CD8-positive, alpha-beta memory T cell (primary cell): ENCODE data around the gene SMYD3. TPM values are rescaled to one million over a fixed set of nuclear protein-coding genes. Genes with fewer than 3 reads are reported as not detected.

Experiments
- CTCF ChIA-PET: fragments of 350-600 bp; sonication (Branson Sonifier 250); formaldehyde crosslinking; loops from one replicate; lab custom pipeline; 2021; ENCODE audit warnings: antibody characterized with exemption; lab: Charles Lee
- POLR2A ChIA-PET: fragments of 350-600 bp; sonication (Branson Sonifier 250); formaldehyde crosslinking; loops from one replicate; lab custom pipeline; 2021; ENCODE audit warnings: antibody characterized with exemption; lab: Charles Lee
- DNase-seq, 5 donors: peaks; one replicate each; pipeline versions ENCODE4 v3.0.0 to v3.0.0-alpha.2; 2020 to 2022; ENCODE audit warnings: mixed read lengths in 1 of 5
- H3K27ac ChIP-seq: one replicate; pipeline ENCODE4 v1.7.0; 2013; ENCODE audit warnings: low read depth, mild to moderate bottlenecking, low read length, moderate library complexity
- H3K27me3 ChIP-seq: 2 replicates; pipeline ENCODE4 v1.7.0; 2013; ENCODE audit warnings: low read length, mild to moderate bottlenecking; ENCODE audit not compliant: insufficient read depth, poor library complexity, severe bottlenecking
- H3K36me3 ChIP-seq: 2 replicates; pipeline ENCODE4 v1.7.0; 2013; ENCODE audit warnings: mild to moderate bottlenecking, low read length, moderate library complexity; ENCODE audit not compliant: insufficient read depth
- H3K4me1 ChIP-seq: 2 replicates; pipeline ENCODE4 v1.7.0; 2013; ENCODE audit warnings: mild to moderate bottlenecking, low read length, moderate library complexity; ENCODE audit not compliant: insufficient read depth
- H3K4me3 ChIP-seq: 2 replicates; pipeline ENCODE4 v1.7.0; 2013; ENCODE audit warnings: mild to moderate bottlenecking, low read length
- H3K9me3 ChIP-seq: 2 replicates; pipeline ENCODE4 v1.7.0; 2013; ENCODE audit warnings: mild to moderate bottlenecking, low read length
- H3K27ac Mint-ChIP-seq, 8 donors: one replicate each; pipeline ENCODE4 v1.8.0; 2020 to 2021; ENCODE audit warnings: mixed read lengths in 8 of 8, mild to moderate bottlenecking in 6 of 8, inconsistent platforms in 3 of 8, moderate library complexity in 3 of 8
- H3K27me3 Mint-ChIP-seq, 2 donors: one replicate each; pipeline ENCODE4 v1.8.0; 2020 to 2021; ENCODE audit warnings: mixed read lengths in 2 of 2, mild to moderate bottlenecking in 1 of 2, moderate library complexity in 1 of 2
- H3K36me3 Mint-ChIP-seq, 3 donors: one replicate each; pipeline ENCODE4 v1.8.0; 2020 to 2021; ENCODE audit warnings: mixed read lengths in 3 of 3, inconsistent platforms in 1 of 3, mild to moderate bottlenecking in 1 of 3
- H3K4me1 Mint-ChIP-seq, 3 donors: one replicate each; pipeline ENCODE4 v1.8.0; 2020 to 2021; ENCODE audit warnings: mixed read lengths in 3 of 3, inconsistent platforms in 1 of 3, mild to moderate bottlenecking in 1 of 3
- H3K4me3 Mint-ChIP-seq, 7 donors: one replicate each; pipeline ENCODE4 v1.8.0; 2020 to 2021; ENCODE audit warnings: mixed read lengths in 7 of 7, mild to moderate bottlenecking in 6 of 7, moderate library complexity in 4 of 7, inconsistent platforms in 2 of 7
- H3K9me3 Mint-ChIP-seq, 5 donors: one replicate each; pipeline ENCODE4 v1.8.0; 2020 to 2022; ENCODE audit warnings: mixed read lengths in 5 of 5, mild to moderate bottlenecking in 3 of 5, moderate library complexity in 2 of 5, inconsistent platforms in 1 of 5
- polyA plus RNA-seq: library from polyadenylated mRNA; unstranded; fragments of 300-500 nt; fragmentation: Illumina TruSeq; gene quantifications from one replicate; pipeline ENCODE4 v1.2.3, GENCODE V29; 2021
- total RNA-seq, 2 experiments: library from RNA; stranded (reverse); gene quantifications; one replicate each; pipeline ENCODE4 v1.2.3, GENCODE V29; 2021

The SMYD3 gene
- total and polyA plus RNA-seq, 3 experiments from 2014 or later: 12.4 to 31.7 (median 14.5) TPM

- POLR2A ChIA-PET: no interaction called here
- DNase-seq: no peak
Measured at GRCh38 chr1:245921417-245921816, 585.7 kb downstream of the SMYD3 start.

GRCh38 chr1:245917403-245917802 lies 589.7 kb downstream of the SMYD3 start:
- Histone ChIP-seq H3K9me3 (no peaks in the 10 kb centered on the region), H3K4me3 (no peak overlapping the region), H3K4me1 (no peaks in the 10 kb centered on the region), H3K27ac (no peak overlapping the region), H3K36me3 (peaks cover 6% of the 10 kb centered on the region), H3K27me3 (no peaks in the 10 kb centered on the region)
- H3K4me3 Mint-ChIP-seq: no peak overlapping the region
- H3K27ac Mint-ChIP-seq: peak overlapping the region in 1 of 8 donors; percentile 63
- peaks cover 12 to 53% (median 17%) of the 10 kb centered on the region in 3 donors for H3K36me3 Mint-ChIP-seq
- no peaks in the 10 kb centered on the region for H3K27me3 Mint-ChIP-seq
- no peak for DNase-seq
- CTCF ChIA-PET: no interaction called here
- H3K9me3 Mint-ChIP-seq: peaks cover 0 to 14% (median 5%) of the 10 kb centered on the region in 5 donors
- H3K4me1 Mint-ChIP-seq: no peaks in the 10 kb centered on the region
- POLR2A ChIA-PET: no interaction called here

More at GRCh38 chr1:245921417-245921816, 585.7 kb downstream of the SMYD3 start:
- H3K27me3 Mint-ChIP-seq: no peaks in the 10 kb centered on the region
- Histone ChIP-seq H3K9me3 (no peaks in the 10 kb centered on the region), H3K36me3 (no peaks in the 10 kb centered on the region), H3K27me3 (no peaks in the 10 kb centered on the region), H3K4me3 (no peak overlapping the region), H3K27ac (no peak overlapping the region), H3K4me1 (no peaks in the 10 kb centered on the region)
- H3K36me3 Mint-ChIP-seq: peaks cover 10 to 50% (median 19%) of the 10 kb centered on the region in 3 donors
- no peaks in the 10 kb centered on the region for H3K4me1 Mint-ChIP-seq
- peaks cover 0 to 4% (median 0%) of the 10 kb centered on the region in 5 donors for H3K9me3 Mint-ChIP-seq
- H3K27ac Mint-ChIP-seq: no peak overlapping the region
- CTCF ChIA-PET: no interaction called here
- H3K4me3 Mint-ChIP-seq: no peak overlapping the region

DNA sequence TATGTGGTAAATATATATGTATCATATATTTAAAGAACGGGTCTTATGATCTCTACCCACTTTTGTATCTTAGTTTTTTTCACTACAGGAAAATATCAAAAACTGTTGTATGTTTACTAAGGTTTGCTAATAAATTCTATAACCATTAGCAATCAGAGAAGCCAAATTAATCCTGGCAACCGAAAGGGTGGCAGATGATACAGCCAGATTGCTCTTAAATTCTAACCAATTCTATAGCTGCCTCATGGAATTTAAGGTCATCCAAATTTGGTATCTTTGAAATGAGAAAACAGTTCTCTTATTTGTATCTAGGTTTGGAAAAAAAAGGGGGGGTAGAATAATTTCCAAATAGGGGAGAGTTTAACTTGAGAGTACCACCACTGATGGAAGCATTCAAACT lies 591.2 kb downstream of the SMYD3 start:
- peaks cover 16 to 57% (median 21%) of the 10 kb centered on the region in 3 donors for H3K36me3 Mint-ChIP-seq
- CTCF ChIA-PET: no interaction called here
- Histone ChIP-seq H3K27ac (no peak overlapping the region), H3K36me3 (peaks cover 6% of the 10 kb centered on the region), H3K27me3 (no peaks in the 10 kb centered on the region), H3K4me3 (no peak overlapping the region), H3K9me3 (no peaks in the 10 kb centered on the region), H3K4me1 (no peaks in the 10 kb centered on the region)
- no peak overlapping the region for H3K27ac Mint-ChIP-seq
- H3K4me1 Mint-ChIP-seq: no peaks in the 10 kb centered on the region
- DNase-seq: no peak
- H3K9me3 Mint-ChIP-seq: peaks cover 1 to 16% (median 5%) of the 10 kb centered on the region in 5 donors
- POLR2A ChIA-PET: no interaction called here
- no peaks in the 10 kb centered on the region for H3K27me3 Mint-ChIP-seq
- no peak overlapping the region for H3K4me3 Mint-ChIP-seq

- H3K4me3 ChIP-seq: no peak overlapping the region
- no peaks in the 10 kb centered on the region for H3K9me3 ChIP-seq
- Mint-ChIP-seq H3K4me1 (no peaks in the 10 kb centered on the region), H3K36me3 (peaks cover 15 to 57% (median 21%) of the 10 kb centered on the region in 3 donors), H3K27ac (peak overlapping the region in 1 of 8 donors; percentile 6), H3K27me3 (no peaks in the 10 kb centered on the region), H3K4me3 (no peak overlapping the region), H3K9me3 (peaks cover 1 to 16% (median 5%) of the 10 kb centered on the region in 5 donors)
- no peaks in the 10 kb centered on the region for H3K27me3 ChIP-seq
- CTCF ChIA-PET: no interaction called here
- DNase-seq: no peak
- H3K36me3 ChIP-seq: peaks cover 6% of the 10 kb centered on the region
- POLR2A ChIA-PET: no interaction called here
- H3K4me1 ChIP-seq: no peaks in the 10 kb centered on the region
- H3K27ac ChIP-seq: no peak overlapping the region
Measured at GRCh38 chr1:245915406-245915805, 591.7 kb downstream of the SMYD3 start.

GRCh38 chr1:245908543-245908942 lies 598.5 kb downstream of the SMYD3 start:
- no peaks in the 10 kb centered on the region for H3K9me3 ChIP-seq
- POLR2A ChIA-PET: no interaction called here
- H3K36me3 ChIP-seq: no peaks in the 10 kb centered on the region
- no peak overlapping the region for H3K27ac ChIP-seq
- H3K36me3 Mint-ChIP-seq: peaks cover 15 to 58% (median 16%) of the 10 kb centered on the region in 3 donors
- no peak overlapping the region for H3K4me3 Mint-ChIP-seq
- no peak overlapping the region for H3K27ac Mint-ChIP-seq
- H3K9me3 Mint-ChIP-seq: peaks cover 0 to 9% (median 2%) of the 10 kb centered on the region in 5 donors
- no peak for DNase-seq
- no peaks in the 10 kb centered on the region for H3K27me3 Mint-ChIP-seq
- no peak overlapping the region for H3K4me3 ChIP-seq
- H3K4me1 ChIP-seq: no peaks in the 10 kb centered on the region
- H3K4me1 Mint-ChIP-seq: no peaks in the 10 kb centered on the region
- H3K27me3 ChIP-seq: no peaks in the 10 kb centered on the region
- CTCF ChIA-PET: no interaction called here

- Mint-ChIP-seq H3K4me1 (no peaks in the 10 kb centered on the region), H3K27ac (no peak overlapping the region), H3K27me3 (no peaks in the 10 kb centered on the region), H3K36me3 (peaks cover 12 to 52% (median 12%) of the 10 kb centered on the region in 3 donors), H3K9me3 (no peaks in the 10 kb centered on the region), H3K4me3 (no peak overlapping the region)
- DNase-seq: no peak
- Histone ChIP-seq H3K9me3 (no peaks in the 10 kb centered on the region), H3K36me3 (no peaks in the 10 kb centered on the region), H3K4me1 (no peaks in the 10 kb centered on the region), H3K27me3 (no peaks in the 10 kb centered on the region), H3K27ac (no peak overlapping the region), H3K4me3 (no peak overlapping the region)
- CTCF ChIA-PET: no interaction called here
- POLR2A ChIA-PET: no interaction called here
Measured at GRCh38 chr1:245906207-245906606, 600.9 kb downstream of the SMYD3 start.

DNA sequence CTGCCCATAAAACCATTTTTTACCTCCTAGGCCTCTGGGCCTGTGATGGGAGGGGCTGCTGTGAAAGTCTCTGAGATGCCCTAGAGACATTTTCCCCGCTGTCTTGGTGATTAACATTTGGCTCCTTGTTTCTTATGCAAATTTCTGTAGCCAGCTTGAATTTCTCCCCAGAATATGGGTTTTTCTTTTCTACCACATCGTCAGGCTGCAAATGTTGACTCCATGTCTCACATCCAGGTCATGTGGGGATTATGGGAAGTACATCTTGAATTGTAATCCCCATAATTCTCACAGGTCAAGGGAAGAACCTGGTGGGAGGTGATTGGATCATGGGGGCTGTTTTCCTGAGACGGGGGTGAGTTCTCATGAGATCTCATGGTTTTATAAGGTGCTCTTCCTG lies 603.2 kb downstream of the SMYD3 start:
- no peak overlapping the region for H3K4me3 Mint-ChIP-seq
- Histone ChIP-seq H3K9me3 (no peaks in the 10 kb centered on the region), H3K36me3 (no peaks in the 10 kb centered on the region), H3K27ac (no peak overlapping the region), H3K4me3 (no peak overlapping the region), H3K4me1 (no peaks in the 10 kb centered on the region), H3K27me3 (no peaks in the 10 kb centered on the region)
- H3K4me1 Mint-ChIP-seq: no peaks in the 10 kb centered on the region
- peaks cover 18 to 44% (median 24%) of the 10 kb centered on the region in 3 donors for H3K36me3 Mint-ChIP-seq
- peaks cover 0 to 3% (median 0%) of the 10 kb centered on the region in 5 donors for H3K9me3 Mint-ChIP-seq
- no peak for DNase-seq
- no peak overlapping the region for H3K27ac Mint-ChIP-seq
- ChIA-PET CTCF (no interaction called here), POLR2A (no interaction called here)
- H3K27me3 Mint-ChIP-seq: no peaks in the 10 kb centered on the region

GRCh38 chr1:245901565-245901964 lies 605.5 kb downstream of the SMYD3 start:
- Mint-ChIP-seq H3K4me1 (no peaks in the 10 kb centered on the region), H3K9me3 (peaks cover 0 to 3% (median 0%) of the 10 kb centered on the region in 5 donors), H3K36me3 (peaks cover 17 to 44% (median 30%) of the 10 kb centered on the region in 3 donors), H3K27me3 (no peaks in the 10 kb centered on the region), H3K27ac (no peak overlapping the region), H3K4me3 (peak overlapping the region in 1 of 7 donors; percentile 32)
- Histone ChIP-seq H3K4me3 (no peak overlapping the region), H3K4me1 (no peaks in the 10 kb centered on the region), H3K27ac (no peak overlapping the region), H3K9me3 (no peaks in the 10 kb centered on the region), H3K27me3 (no peaks in the 10 kb centered on the region), H3K36me3 (no peaks in the 10 kb centered on the region)
- CTCF ChIA-PET: interaction anchor here (1.8 kb wide), 1 partner anchor 13 kb away, joined by 4 read pairs; no protein-coding TSS in a partner anchor
- POLR2A ChIA-PET: no interaction called here
- no peak for DNase-seq
